ENCODE measurements around the gene ARGLU1.

ARGLU1 gene

GRCh38 chr13:106530980-106531481 is 36.9 kb downstream of the ARGLU1 start:
- TF ChIP-seq CTCF (IDR thresholded peaks at IDR 0.05): no peak

- TF ChIP-seq CTCF (IDR thresholded peaks at IDR 0.05): no peak
These were observed 37.6 kb downstream of the ARGLU1 start for GRCh38 chr13:106530171-106530851.

GRCh38 chr13:106529415-106530170 is 38.3 kb downstream of the ARGLU1 start:
- TF ChIP-seq CTCF (IDR thresholded peaks at IDR 0.05): no peak

- TF ChIP-seq CTCF (IDR thresholded peaks at IDR 0.05): no peak
These were observed 39.1 kb downstream of the ARGLU1 start for GRCh38 chr13:106528718-106529414.

GRCh38 chr13:106527826-106528225 is 40.1 kb downstream of the ARGLU1 start:
- TF ChIP-seq CTCF (IDR thresholded peaks at IDR 0.05): no peak

GRCh38 chr13:106527445-106527801 is 40.5 kb downstream of the ARGLU1 start:
- no peak for TF ChIP-seq CTCF (IDR thresholded peaks at IDR 0.05)

- TF ChIP-seq CTCF (IDR thresholded peaks at IDR 0.05): no peak
These were observed 41.0 kb downstream of the ARGLU1 start for GRCh38 chr13:106526738-106527444.

Measured in LNCAP (cell line).